Activated naive CD4-positive, alpha-beta T cell treated with anti-CD3 and anti-CD28 coated beads, Interleukin-2, amount 50 U/mL, for 24 hours (primary cell): ENCODE measurements around the gene OBSL1.
A peak's percentile ranks its signal among the peaks of the same experiment; 100 is the strongest.

ENCODE experiments used
- H3K27ac Mint-ChIP-seq: one replicate; pipeline ENCODE4 v1.8.0; 2021; ENCODE audit warnings: mild to moderate bottlenecking, mixed read lengths
- H3K27me3 Mint-ChIP-seq: one replicate; pipeline ENCODE4 v1.8.0; 2021; ENCODE audit warnings: mixed read lengths
- H3K36me3 Mint-ChIP-seq: one replicate; pipeline ENCODE4 v1.8.0; 2021; ENCODE audit warnings: mixed read lengths
- H3K4me1 Mint-ChIP-seq: one replicate; pipeline ENCODE4 v1.8.0; 2021; ENCODE audit warnings: mixed read lengths
- H3K4me3 Mint-ChIP-seq: one replicate; pipeline ENCODE4 v1.8.0; 2021; ENCODE audit warnings: mild to moderate bottlenecking, mixed read lengths
- H3K9me3 Mint-ChIP-seq: one replicate; pipeline ENCODE4 v1.8.0; 2021; ENCODE audit warnings: mixed read lengths

OBSL1 gene

DNA sequence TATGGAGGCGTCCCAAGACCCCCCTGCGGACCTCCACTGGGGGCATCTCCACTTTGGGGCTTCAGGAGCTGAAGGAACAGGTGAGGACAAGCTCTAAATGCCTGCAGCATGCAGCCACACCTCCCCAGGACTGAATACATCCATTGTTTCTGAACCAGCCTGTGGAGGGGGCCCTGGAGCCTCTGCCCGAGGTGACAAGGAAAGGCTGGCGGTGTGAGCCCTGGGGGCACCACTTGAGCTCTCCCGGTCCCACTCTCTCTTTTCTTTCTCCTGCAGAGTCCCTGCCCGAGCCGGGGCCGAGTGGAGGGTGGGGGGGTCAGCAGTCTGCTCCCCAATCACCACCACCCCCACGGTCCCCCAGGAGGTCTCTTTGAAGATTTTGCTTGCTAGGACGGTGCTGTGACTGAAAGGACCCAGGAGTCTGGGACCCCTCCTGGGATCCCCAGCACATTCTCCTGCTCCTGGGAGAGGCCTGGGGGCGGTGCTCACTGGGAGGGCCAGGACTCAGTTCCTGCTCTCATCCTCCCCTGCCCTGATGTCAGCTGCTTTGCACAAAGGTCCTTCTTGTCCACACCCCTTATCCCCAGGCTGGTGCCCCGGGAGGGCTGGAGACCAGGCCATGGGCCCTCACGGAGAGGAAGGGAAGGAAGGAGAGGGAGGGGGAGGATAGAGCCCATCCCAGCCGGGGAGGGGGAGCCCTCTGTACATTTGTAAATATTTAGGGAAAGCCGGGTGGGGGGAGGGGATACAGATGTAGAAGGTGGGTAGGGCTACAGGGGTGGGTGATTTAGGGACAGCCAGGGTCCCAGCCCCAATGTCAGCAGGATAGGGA is 33.5 kb downstream of the OBSL1 start:
- Mint-ChIP-seq H3K27me3 (no peaks in the 10 kb centered on the region), H3K36me3 (peaks cover 2% of the 10 kb centered on the region), H3K27ac (no peak overlapping the region), H3K4me3 (no peak overlapping the region), H3K9me3 (no peaks in the 10 kb centered on the region), H3K4me1 (peaks cover 15% of the 10 kb centered on the region)

DNA sequence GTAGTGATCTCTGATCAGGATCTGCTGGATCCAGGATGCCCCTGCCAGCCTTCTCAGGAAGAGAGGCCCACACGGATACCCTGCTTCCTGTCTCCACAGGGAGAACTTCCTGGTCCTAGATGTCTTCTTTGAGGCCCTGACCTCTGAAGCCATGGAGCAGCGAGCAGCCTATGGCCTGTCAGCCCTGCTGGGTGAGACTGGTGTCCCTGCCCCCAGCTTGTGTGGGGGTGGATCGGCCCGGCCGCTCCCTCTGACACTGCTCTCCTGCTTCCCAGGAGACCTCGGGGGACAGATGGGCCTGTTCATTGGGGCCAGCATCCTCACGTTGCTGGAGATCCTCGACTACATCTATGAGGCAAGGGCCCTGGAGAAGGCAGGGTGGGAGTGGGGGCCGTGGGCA is 34.4 kb downstream of the OBSL1 start:
- H3K4me1 Mint-ChIP-seq: peaks cover 6% of the 10 kb centered on the region
- no peaks in the 10 kb centered on the region for H3K9me3 Mint-ChIP-seq
- H3K27ac Mint-ChIP-seq: no peak overlapping the region
- H3K36me3 Mint-ChIP-seq: peaks cover 2% of the 10 kb centered on the region
- H3K4me3 Mint-ChIP-seq: no peak overlapping the region
- H3K27me3 Mint-ChIP-seq: no peaks in the 10 kb centered on the region

DNA sequence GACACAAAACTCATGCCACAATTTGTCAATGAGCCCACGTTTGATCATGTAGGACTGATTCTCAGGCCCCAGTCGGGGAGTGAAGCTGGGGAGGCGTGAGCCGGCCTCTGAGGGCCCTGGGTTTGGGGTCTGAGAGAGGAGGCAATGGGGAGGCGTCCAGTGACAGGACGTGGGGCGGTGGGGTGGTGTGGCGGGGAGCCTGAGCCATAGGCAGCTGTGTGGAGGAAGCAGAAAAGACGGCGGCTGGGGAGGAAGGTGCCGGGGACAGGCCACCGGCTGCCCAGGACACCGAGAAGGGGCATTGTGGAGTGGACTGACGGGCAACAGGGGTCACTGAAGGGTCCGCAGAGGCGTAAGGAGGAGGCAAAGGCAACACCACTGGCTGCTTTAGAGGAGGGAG is 34.9 kb downstream of the OBSL1 start:
- H3K27me3 Mint-ChIP-seq: no peaks in the 10 kb centered on the region
- no peaks in the 10 kb centered on the region for H3K9me3 Mint-ChIP-seq
- H3K4me1 Mint-ChIP-seq: peaks cover 5% of the 10 kb centered on the region
- H3K27ac Mint-ChIP-seq: no peak overlapping the region
- no peak overlapping the region for H3K4me3 Mint-ChIP-seq
- peaks cover 2% of the 10 kb centered on the region for H3K36me3 Mint-ChIP-seq

DNA sequence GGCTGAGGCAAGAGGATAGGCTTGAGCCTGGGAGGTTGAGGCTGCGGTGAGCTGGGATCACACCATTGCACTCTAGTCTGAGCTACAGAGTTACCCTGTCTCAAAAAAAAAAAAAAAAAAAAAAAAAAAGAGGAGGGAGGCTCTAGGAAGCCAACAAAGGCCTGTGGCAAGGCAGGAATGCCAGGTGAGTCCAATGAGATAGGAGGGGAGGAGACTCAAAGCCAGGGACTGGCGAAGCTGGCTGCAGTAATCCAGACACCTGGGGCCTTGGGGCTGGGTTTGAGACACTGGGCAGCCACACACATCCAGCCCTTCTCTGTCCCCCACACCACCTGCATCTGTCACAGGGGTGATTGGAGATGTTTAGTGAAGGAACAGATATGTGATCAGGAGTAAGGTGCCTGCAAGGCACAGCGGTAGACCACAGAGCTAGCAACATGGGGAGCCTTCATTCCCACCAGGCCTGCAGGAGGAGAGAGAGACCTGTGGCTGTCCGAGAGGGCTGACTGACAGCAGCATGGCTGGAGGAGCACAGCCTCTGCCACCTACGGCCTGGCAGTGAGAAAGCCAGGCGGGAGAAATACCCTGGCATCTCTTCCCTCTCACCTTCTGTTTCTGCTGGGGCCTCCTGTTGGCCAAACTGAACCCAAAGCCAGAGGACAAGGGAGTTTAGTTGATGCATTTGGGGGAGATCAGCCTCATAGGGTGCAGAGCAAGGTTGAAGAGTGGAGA is 37.2 kb downstream of the OBSL1 start:
- no peak overlapping the region for H3K4me3 Mint-ChIP-seq
- no peaks in the 10 kb centered on the region for H3K36me3 Mint-ChIP-seq
- H3K4me1 Mint-ChIP-seq: no peaks in the 10 kb centered on the region
- no peaks in the 10 kb centered on the region for H3K9me3 Mint-ChIP-seq
- peaks cover 11% of the 10 kb centered on the region for H3K27me3 Mint-ChIP-seq
- no peak overlapping the region for H3K27ac Mint-ChIP-seq

DNA sequence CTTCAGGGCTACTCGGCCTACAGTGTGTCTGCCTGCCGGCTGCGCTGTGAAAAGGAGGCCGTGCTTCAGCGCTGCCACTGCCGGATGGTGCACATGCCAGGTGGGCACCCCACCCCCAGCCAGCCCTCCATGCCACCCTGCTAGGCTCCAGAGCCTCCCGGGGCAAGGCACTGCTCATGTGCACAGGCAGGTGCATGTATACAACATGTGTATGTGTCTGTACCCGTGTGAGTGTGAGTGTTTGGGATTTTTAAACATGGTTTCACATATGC is 39.0 kb downstream of the OBSL1 start:
- Mint-ChIP-seq H3K36me3 (no peaks in the 10 kb centered on the region), H3K27ac (no peak overlapping the region), H3K9me3 (no peaks in the 10 kb centered on the region), H3K4me3 (no peak overlapping the region), H3K27me3 (peaks cover 23% of the 10 kb centered on the region), H3K4me1 (no peaks in the 10 kb centered on the region)

DNA sequence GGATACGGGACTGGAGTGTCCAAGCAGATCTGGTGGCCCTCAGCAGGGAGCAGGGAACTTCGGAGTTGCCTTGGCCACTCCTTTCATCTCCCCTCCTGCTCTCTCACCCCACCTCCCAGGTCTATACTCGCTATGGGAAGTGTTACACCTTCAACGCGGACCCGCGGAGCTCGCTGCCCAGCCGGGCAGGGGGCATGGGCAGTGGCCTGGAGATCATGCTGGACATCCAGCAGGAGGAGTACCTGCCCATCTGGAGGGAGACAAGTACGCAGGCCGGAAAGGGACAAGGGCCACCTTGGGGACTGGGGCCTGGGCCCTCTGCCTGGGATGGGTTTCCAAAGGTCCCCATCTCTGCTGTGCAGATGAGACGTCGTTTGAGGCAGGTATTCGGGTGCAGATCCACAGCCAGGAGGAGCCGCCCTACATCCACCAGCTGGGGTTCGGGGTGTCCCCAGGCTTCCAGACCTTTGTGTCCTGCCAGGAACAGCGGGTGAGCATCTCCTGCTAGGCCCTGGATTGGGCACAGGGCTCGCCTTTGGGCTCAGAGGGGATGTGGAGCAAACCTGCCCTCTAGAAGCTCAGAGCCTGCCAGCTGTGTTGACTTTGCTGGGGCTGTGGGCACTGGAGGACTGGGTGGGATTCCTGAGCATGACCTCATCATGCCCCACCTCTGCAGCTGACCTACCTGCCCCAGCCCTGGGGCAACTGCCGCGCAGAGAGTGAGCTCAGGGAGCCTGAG is 39.5 kb downstream of the OBSL1 start:
- no peak overlapping the region for H3K27ac Mint-ChIP-seq
- H3K4me1 Mint-ChIP-seq: no peaks in the 10 kb centered on the region
- peaks cover 26% of the 10 kb centered on the region for H3K27me3 Mint-ChIP-seq
- no peaks in the 10 kb centered on the region for H3K36me3 Mint-ChIP-seq
- no peaks in the 10 kb centered on the region for H3K9me3 Mint-ChIP-seq
- no peak overlapping the region for H3K4me3 Mint-ChIP-seq

DNA sequence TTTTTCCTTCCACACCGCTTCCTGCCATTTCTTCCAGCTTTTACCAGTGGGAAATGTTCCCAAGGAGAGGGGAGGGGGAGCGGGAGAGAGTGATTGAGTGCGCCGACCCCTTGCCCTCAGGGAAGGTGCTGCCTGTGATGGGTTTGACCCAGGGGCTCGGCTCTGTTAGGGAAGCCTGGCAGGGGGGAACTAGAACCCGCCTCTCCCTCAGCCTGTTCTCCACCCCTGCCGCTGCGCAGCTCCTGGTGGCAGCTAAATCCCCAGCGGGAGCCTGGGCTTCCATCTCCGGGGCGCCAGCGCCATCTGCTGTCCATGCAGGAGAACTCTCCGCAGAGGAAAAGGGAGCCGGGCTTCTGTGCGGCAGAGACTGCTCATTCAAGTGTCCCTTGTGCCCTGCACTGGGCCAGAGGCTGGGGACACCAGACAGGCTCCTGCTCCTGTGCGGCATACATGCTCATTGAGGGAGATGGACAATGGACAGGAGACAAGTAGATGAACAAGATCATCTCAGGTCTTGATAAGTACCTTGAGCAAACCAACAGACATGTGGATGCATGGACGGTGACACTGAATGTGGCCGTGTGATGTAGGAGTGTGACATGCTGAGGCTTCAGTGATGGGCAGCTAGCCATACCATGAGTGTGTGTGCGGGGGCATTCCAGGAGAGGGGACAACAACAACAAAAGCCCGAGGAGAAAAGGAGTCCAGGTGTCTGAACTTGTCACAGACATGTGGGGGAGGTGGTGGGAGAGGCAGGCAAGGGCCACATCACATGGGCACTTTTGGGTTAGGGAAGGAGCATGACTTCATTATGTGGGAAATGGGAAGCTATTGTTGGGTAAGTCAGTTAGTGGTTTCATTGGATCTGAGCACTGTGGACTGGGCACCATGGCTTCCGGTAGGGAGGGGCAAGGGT is 41.0 kb downstream of the OBSL1 start:
- H3K36me3 Mint-ChIP-seq: no peaks in the 10 kb centered on the region
- no peak overlapping the region for H3K4me3 Mint-ChIP-seq
- H3K9me3 Mint-ChIP-seq: no peaks in the 10 kb centered on the region
- no peak overlapping the region for H3K27ac Mint-ChIP-seq
- H3K4me1 Mint-ChIP-seq: no peaks in the 10 kb centered on the region
- H3K27me3 Mint-ChIP-seq: peaks cover 34% of the 10 kb centered on the region

DNA sequence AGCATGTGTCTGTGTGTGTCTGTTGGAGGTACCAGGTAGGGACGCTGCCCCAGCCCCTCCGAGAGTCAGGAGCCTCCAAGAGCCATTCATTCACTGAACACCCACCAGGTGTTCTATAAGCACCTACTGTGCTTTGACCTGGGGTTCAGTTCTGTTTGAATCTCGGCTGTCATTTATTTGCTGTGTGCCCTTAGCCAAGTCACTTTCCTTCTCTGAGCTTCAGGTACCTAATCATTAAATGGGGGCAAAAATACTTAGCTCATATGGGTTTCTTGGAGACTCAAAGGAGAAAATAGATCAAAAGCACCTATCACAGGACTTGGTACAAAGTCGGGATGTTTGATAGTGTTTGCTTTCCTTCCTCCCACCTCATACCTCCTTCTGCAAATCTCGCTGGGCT is 43.9 kb downstream of the OBSL1 start:
- H3K27me3 Mint-ChIP-seq: peaks cover 49% of the 10 kb centered on the region
- H3K27ac Mint-ChIP-seq: no peak overlapping the region

DNA sequence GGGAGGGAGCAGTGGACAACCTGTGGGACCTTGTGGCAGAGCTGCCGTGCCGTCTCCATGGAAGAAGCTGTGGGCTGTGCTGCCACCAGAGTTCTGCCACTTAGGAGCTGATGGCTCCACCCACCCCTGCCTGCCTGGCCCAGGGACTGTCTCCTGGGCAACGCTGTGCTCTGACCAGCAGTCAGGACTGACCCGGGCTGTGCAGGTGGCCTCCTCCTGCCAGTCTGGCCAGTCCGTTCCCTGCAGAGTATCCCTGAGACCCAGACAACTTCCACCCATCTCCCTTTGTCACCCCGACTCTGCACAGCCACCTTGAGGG is 44.3 kb downstream of the OBSL1 start:
- peaks cover 50% of the 10 kb centered on the region for H3K27me3 Mint-ChIP-seq
- H3K4me1 Mint-ChIP-seq: peaks cover 9% of the 10 kb centered on the region
- no peak overlapping the region for H3K27ac Mint-ChIP-seq
- no peak overlapping the region for H3K4me3 Mint-ChIP-seq
- H3K36me3 Mint-ChIP-seq: no peaks in the 10 kb centered on the region
- no peaks in the 10 kb centered on the region for H3K9me3 Mint-ChIP-seq

More for the DNA sequence above, 43.9 kb downstream of the OBSL1 start:
- no peak overlapping the region for H3K4me3 Mint-ChIP-seq
- H3K36me3 Mint-ChIP-seq: no peaks in the 10 kb centered on the region
- no peaks in the 10 kb centered on the region for H3K9me3 Mint-ChIP-seq
- peaks cover 6% of the 10 kb centered on the region for H3K4me1 Mint-ChIP-seq

DNA sequence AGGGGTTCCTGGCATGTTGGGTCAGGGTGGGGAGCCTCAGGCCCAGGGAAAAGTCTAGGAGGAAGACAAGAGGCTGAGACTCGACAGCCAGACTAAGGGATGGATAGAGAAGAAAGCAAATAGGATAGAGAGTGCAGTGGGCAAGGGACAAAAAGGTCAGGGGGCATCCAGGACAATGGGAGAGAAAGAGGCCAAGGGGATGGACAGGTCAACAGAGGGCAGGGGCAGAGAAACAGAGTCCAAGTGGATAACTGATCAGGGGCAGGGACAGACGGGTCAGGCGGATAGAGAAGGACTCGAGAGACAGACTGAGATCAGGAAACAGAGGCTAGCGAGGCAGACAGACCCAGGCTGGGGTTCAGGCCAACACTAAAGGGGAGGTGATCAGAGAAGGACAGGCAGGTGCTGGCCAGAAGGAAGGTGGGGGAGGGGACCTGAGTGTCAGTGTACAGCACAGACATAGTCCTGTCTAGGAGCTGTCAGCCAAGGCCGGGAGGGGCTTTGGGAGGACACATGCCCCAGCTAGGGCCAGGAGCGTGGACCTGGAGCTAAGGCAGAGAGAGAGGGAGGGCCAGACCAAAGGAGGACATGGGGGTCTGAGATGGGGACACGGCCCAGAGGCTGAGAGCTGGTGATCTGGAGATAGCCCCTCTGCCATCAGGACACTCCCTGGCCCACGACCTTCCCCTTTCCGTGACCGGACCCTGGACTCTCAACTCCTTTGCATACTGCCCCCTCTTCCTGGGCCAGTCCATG is 44.8 kb downstream of the OBSL1 start:
- no peak overlapping the region for H3K27ac Mint-ChIP-seq
- H3K9me3 Mint-ChIP-seq: no peaks in the 10 kb centered on the region
- peaks cover 55% of the 10 kb centered on the region for H3K27me3 Mint-ChIP-seq
- H3K4me1 Mint-ChIP-seq: peaks cover 14% of the 10 kb centered on the region
- no peaks in the 10 kb centered on the region for H3K36me3 Mint-ChIP-seq
- H3K4me3 Mint-ChIP-seq: no peak overlapping the region

DNA sequence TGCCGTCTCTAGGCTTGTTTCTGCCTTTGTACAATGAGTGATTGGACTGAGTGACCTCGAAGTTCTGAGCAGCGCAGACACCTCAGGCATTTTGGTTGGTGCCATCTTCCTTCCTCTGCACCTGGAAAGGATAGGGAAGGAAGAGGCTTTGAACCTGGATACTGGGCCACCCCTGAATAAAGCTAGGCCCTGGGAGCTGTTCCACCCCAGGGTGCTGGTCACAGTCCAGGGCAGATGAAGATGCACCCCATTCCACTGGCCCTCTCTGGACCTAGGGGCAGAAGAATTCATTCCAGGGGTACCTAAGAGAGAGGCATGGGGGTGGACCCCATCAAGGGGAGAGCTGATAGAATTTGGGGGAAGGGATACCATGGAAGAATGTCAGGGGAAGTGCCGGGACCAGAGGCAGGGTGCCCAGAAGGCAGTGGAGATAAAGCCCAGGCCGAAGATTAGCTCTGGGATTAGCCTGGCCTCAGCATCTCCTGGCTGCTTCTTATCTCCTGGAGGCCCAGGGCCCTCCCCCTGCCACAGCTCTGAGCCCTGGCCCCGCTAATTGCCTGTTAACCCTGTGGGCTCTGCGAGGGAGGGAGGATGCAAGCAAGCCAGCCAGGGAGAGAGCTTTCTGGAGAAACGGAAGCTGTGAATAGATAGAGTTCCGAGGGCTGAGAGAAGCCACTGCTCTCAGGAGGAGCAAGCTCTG is 45.7 kb downstream of the OBSL1 start:
- Mint-ChIP-seq H3K27me3 (peaks cover 58% of the 10 kb centered on the region), H3K4me1 (peaks cover 17% of the 10 kb centered on the region), H3K9me3 (no peaks in the 10 kb centered on the region), H3K27ac (no peak overlapping the region), H3K4me3 (no peak overlapping the region), H3K36me3 (no peaks in the 10 kb centered on the region)

DNA sequence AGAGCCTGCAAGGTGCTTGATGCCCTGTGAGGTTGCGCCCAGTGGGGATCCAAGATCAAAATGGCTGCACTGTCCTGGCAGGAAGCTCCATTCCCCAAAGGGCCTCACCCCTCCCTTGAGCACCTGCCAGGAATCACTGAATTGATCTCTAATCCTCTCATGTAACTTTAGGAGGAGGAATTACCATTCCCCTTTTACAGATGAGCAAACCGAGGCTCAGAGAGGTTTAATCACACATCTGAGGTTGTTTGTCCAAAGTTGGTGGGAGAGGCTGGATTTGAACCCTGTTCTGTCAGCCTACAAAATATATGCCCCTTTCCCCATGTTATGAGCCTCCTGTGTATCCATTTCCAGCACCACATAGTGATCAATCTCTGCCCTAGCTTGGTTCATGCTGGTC is 46.5 kb downstream of the OBSL1 start:
- no peak overlapping the region for H3K27ac Mint-ChIP-seq
- H3K36me3 Mint-ChIP-seq: no peaks in the 10 kb centered on the region
- H3K27me3 Mint-ChIP-seq: peaks cover 60% of the 10 kb centered on the region
- peaks cover 17% of the 10 kb centered on the region for H3K4me1 Mint-ChIP-seq
- no peaks in the 10 kb centered on the region for H3K9me3 Mint-ChIP-seq
- no peak overlapping the region for H3K4me3 Mint-ChIP-seq

DNA sequence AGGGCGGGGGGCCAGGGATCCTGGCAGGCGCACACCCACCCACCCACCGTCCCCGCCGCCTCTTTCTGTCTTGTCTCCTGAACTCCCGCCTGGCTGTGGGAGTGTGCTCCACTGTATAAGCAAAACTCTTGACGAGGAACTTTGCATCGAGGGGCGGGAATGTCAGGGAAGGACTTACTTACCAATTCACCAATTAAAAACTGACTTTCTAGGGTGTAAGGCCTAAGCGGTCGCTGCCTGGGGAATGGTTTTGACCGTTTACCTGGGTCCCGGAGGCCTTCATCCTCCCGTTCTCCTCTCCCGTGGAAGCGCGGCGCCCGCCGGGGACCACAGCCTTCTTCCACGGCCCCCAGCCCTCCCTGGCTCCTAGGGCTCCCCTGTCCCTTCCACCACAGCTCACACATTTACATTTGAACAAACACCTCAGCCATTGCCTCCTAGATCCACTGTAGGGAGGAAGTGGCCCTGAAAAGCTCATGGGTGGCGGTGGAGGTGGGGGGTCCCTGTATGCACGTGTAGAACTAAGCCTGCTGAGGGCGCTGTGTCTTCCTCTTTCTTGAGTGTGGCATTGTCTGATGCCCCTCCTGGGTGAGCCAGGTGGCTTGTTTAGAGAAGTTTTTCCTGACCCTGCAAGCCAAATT is 48.2 kb downstream of the OBSL1 start:
- Mint-ChIP-seq H3K4me3 (peak overlapping the region; percentile 38), H3K27me3 (peaks cover 52% of the 10 kb centered on the region), H3K27ac (no peak overlapping the region), H3K4me1 (peaks cover 17% of the 10 kb centered on the region), H3K9me3 (no peaks in the 10 kb centered on the region), H3K36me3 (no peaks in the 10 kb centered on the region)
